Activated CD8-positive, alpha-beta memory T cell treated with anti-CD3 and anti-CD28 coated beads, Interleukin-2, amount 50 U/mL, for 4 hours (primary cell): ENCODE measurements around the gene CCDC6.
A peak's percentile ranks its signal among the peaks of the same experiment; 100 is the strongest.
"Not testable (repeated sequence)": the region's sequence is repeated elsewhere in the genome, so short reads cannot be mapped to it uniquely, and the experiment has no call there.

Experiments used
- DNase-seq: peaks from one replicate; pipeline ENCODE4 v3.0.0-alpha.2; 2020

Gene CCDC6

GRCh38 chr10:59879363-59879913 lies 26.9 kb downstream of the CCDC6 start:
- DNase-seq = no peak

- DNase-seq = no peak
Measured at GRCh38 chr10:59878915-59879314, 27.4 kb downstream of the CCDC6 start.

GRCh38 chr10:59878289-59878688 lies 28.1 kb downstream of the CCDC6 start:
- no peak for DNase-seq

GRCh38 chr10:59877191-59877671 lies 29.1 kb downstream of the CCDC6 start:
- DNase-seq = no peak

GRCh38 chr10:59876695-59877094 lies 29.7 kb downstream of the CCDC6 start:
- DNase-seq = no peak

GRCh38 chr10:59876208-59876607 lies 30.1 kb downstream of the CCDC6 start:
- not testable (repeated sequence) for DNase-seq

GRCh38 chr10:59873896-59874295 lies 32.5 kb downstream of the CCDC6 start:
- no peak for DNase-seq

- DNase-seq = no peak
Measured at GRCh38 chr10:59872892-59873463, 33.4 kb downstream of the CCDC6 start.

GRCh38 chr10:59870152-59870551 lies 36.2 kb downstream of the CCDC6 start:
- no peak for DNase-seq

- DNase-seq = no peak
Measured at GRCh38 chr10:59869594-59869940, 36.8 kb downstream of the CCDC6 start.

- no peak for DNase-seq
Measured at GRCh38 chr10:59868696-59869593, 37.4 kb downstream of the CCDC6 start.

GRCh38 chr10:59867590-59867989 lies 38.8 kb downstream of the CCDC6 start:
- DNase-seq = no peak

- no peak for DNase-seq
Measured at GRCh38 chr10:59865101-59865500, 41.3 kb downstream of the CCDC6 start.

- peak; percentile 27 for DNase-seq
Measured at GRCh38 chr10:59864141-59864962, 42.0 kb downstream of the CCDC6 start.

GRCh38 chr10:59859570-59859969 lies 46.8 kb downstream of the CCDC6 start:
- no peak for DNase-seq

GRCh38 chr10:59857921-59858320 lies 48.4 kb downstream of the CCDC6 start:
- no peak for DNase-seq

- DNase-seq = no peak
Measured at GRCh38 chr10:59857049-59857448, 49.3 kb downstream of the CCDC6 start.

GRCh38 chr10:59856104-59856503 lies 50.3 kb downstream of the CCDC6 start:
- DNase-seq = no peak

- no peak for DNase-seq
Measured at GRCh38 chr10:59854571-59854970, 51.8 kb downstream of the CCDC6 start.

- no peak for DNase-seq
Measured at GRCh38 chr10:59852670-59853069, 53.7 kb downstream of the CCDC6 start.

GRCh38 chr10:59851864-59852263 lies 54.5 kb downstream of the CCDC6 start:
- no peak for DNase-seq

- no peak for DNase-seq
Measured at GRCh38 chr10:59847888-59848287, 58.5 kb downstream of the CCDC6 start.

- no peak for DNase-seq
Measured at GRCh38 chr10:59847326-59847725, 59.0 kb downstream of the CCDC6 start.
